ENCODE data around the gene CDCP2.

The CDCP2 gene

DNA sequence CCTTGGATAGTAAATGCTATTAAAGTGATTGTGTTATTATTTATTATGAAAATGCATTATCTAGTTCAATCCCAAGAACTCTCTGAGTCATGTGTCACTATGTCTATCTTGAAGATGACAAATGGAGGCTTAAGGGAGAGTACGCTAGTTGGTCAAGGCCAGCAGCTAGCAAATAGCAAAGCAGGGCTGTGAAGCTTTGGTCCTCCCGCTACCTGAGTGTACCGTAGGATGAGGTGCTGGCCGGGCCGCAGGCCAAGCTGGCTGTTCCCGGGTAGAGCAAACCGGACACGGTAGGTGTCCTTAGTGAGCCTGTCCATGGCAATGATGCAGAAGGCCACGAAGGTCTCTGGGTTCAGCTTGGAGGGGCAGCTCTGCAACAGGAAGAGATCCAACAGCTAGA lies 37.7 kb upstream of the CDCP2 start:
- TF ChIP-seq GLIS3 (CRISPR knock-in tag; IDR thresholded peaks at IDR 0.05) (no peak), ZFP3 (CRISPR knock-in tag; IDR thresholded peaks at IDR 0.05) (no peak), RARB (CRISPR knock-in tag; IDR thresholded peaks at IDR 0.05) (no peak), ZC3H10 (CRISPR knock-in tag; IDR thresholded peaks at IDR 0.05) (no peak), TCF4 (CRISPR knock-in tag; IDR thresholded peaks at IDR 0.05; ENCODE audit: borderline replicate concordance) (no peak), ARNTL (CRISPR knock-in tag; IDR thresholded peaks at IDR 0.05; ENCODE audit: borderline replicate concordance, low read depth) (no peak), OSR1 (CRISPR knock-in tag; IDR thresholded peaks at IDR 0.05) (no peak), CREB5 (CRISPR knock-in tag; IDR thresholded peaks at IDR 0.05; ENCODE audit: low read depth) (no peak), PPARA (CRISPR knock-in tag; IDR thresholded peaks at IDR 0.05; ENCODE audit: borderline replicate concordance) (no peak), ZFP30 (CRISPR knock-in tag; IDR thresholded peaks at IDR 0.05) (no peak), POU6F1 (CRISPR knock-in tag; IDR thresholded peaks at IDR 0.05; ENCODE audit: borderline replicate concordance, low read depth) (no peak)
- no peak for ATAC-seq

GRCh38 chr1:54188291-54188690 lies 35.5 kb upstream of the CDCP2 start:
- no peak for TF ChIP-seq GLIS3 (CRISPR knock-in tag; IDR thresholded peaks at IDR 0.05)
- no peak for TF ChIP-seq ZC3H10 (CRISPR knock-in tag; IDR thresholded peaks at IDR 0.05)
- TF ChIP-seq OSR1 (CRISPR knock-in tag; IDR thresholded peaks at IDR 0.05): no peak
- no peak for TF ChIP-seq ARNTL (CRISPR knock-in tag; IDR thresholded peaks at IDR 0.05; ENCODE audit: borderline replicate concordance, low read depth)
- no peak for TF ChIP-seq SNAI2 (CRISPR knock-in tag; IDR thresholded peaks at IDR 0.05)
- no peak for TF ChIP-seq ZNF70 (CRISPR knock-in tag; IDR thresholded peaks at IDR 0.05)
- no peak for TF ChIP-seq ZNF565 (CRISPR knock-in tag; conservative IDR thresholded peaks at IDR 0.05; ENCODE audit: low read depth)
- no peak for TF ChIP-seq CREB5 (CRISPR knock-in tag; IDR thresholded peaks at IDR 0.05; ENCODE audit: low read depth)
- TF ChIP-seq, protein P1, sequence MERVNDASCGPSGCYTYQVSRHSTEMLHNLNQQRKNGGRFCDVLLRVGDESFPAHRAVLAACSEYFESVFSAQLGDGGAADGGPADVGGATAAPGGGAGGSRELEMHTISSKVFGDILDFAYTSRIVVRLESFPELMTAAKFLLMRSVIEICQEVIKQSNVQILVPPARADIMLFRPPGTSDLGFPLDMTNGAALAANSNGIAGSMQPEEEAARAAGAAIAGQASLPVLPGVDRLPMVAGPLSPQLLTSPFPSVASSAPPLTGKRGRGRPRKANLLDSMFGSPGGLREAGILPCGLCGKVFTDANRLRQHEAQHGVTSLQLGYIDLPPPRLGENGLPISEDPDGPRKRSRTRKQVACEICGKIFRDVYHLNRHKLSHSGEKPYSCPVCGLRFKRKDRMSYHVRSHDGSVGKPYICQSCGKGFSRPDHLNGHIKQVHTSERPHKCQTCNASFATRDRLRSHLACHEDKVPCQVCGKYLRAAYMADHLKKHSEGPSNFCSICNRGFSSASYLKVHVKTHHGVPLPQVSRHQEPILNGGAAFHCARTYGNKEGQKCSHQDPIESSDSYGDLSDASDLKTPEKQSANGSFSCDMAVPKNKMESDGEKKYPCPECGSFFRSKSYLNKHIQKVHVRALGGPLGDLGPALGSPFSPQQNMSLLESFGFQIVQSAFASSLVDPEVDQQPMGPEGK (CRISPR knock-in tag; IDR thresholded peaks at IDR 0.05; ENCODE audit: borderline replicate concordance): no peak
- TF ChIP-seq TCF4 (CRISPR knock-in tag; IDR thresholded peaks at IDR 0.05; ENCODE audit: borderline replicate concordance): no peak
- TF ChIP-seq TOX (CRISPR knock-in tag; IDR thresholded peaks at IDR 0.05; ENCODE audit: borderline replicate concordance): no peak
- TF ChIP-seq PPARA (CRISPR knock-in tag; IDR thresholded peaks at IDR 0.05; ENCODE audit: borderline replicate concordance): no peak
- TF ChIP-seq ZFP3 (CRISPR knock-in tag; IDR thresholded peaks at IDR 0.05): no peak
- no peak for TF ChIP-seq CSDC2 (CRISPR knock-in tag; IDR thresholded peaks at IDR 0.05)
- no peak for TF ChIP-seq POU6F1 (CRISPR knock-in tag; IDR thresholded peaks at IDR 0.05; ENCODE audit: borderline replicate concordance, low read depth)
- TF ChIP-seq ESRRG (CRISPR knock-in tag; IDR thresholded peaks at IDR 0.05): no peak
- no peak for TF ChIP-seq BACH2 (CRISPR knock-in tag; IDR thresholded peaks at IDR 0.05; ENCODE audit: borderline replicate concordance)
- no peak for TF ChIP-seq ISL1 (CRISPR knock-in tag; IDR thresholded peaks at IDR 0.05)
- TF ChIP-seq TSHZ2 (CRISPR knock-in tag; IDR thresholded peaks at IDR 0.05): no peak
- no peak for TF ChIP-seq ZNF8 (CRISPR knock-in tag; IDR thresholded peaks at IDR 0.05)
- ATAC-seq: no peak

Data from SK-N-SH treated with all-trans-retinoic acid at 6 μM for 48 hours (cell line).